Activated CD8-positive, alpha-beta memory T cell treated with anti-CD3 and anti-CD28 coated beads for 4 hours (primary cell): Measurements from ENCODE around the gene GGA2.
"Not testable (repeated sequence)": the region's sequence is repeated elsewhere in the genome, so short reads cannot be mapped to it uniquely, and the experiment has no call there.

Experiments used
- DNase-seq, 2 donors: peaks; one replicate each; pipeline ENCODE4 v3.0.0-alpha.2; 2020; ENCODE audit warnings: low read depth in 2 of 2

The GGA2 gene

GRCh38 chr16:23504453-23505179 is 5.7 kb downstream of the GGA2 start:
- DNase-seq = peak; percentile 54 to 66

DNA sequence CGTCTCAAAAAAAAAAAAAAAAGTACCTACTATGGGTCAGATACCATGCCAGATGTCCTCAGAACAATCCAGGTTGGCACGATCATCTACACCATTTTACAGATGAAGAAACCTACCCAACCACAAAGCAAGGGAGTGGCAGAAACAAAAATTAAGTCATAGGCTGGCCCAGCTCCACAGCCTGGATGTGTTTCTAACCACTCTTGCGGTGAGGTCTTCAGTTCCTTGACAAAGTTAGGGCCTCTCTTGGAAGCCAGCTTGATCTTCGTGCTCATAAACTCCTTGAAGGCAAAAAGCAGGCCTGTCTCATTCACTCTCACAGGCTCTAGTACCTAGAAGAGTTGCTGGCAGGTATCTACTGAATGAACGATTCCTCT is 6.2 kb downstream of the GGA2 start:
- DNase-seq = no peak

GRCh38 chr16:23502466-23502865 is 7.8 kb downstream of the GGA2 start:
- no peak for DNase-seq

GRCh38 chr16:23501291-23501690 is 9.0 kb downstream of the GGA2 start:
- DNase-seq = no peak

DNA sequence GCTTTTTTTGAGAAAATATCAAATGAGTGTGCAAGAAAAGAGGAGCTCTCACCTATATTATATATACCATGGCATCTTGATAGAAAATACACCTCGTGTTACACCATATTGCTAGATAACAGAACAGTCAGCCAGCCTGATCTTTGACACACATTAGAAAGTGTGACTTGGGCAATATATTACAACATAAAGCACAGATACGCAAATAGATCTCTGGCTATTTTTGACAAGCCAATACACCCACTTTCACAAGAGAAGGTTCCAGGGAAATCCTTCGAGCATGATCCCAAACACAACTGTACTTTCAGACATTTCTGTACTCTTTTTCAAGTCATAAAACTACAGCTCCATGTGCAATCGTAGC is 9.4 kb downstream of the GGA2 start:
- DNase-seq = no peak

GRCh38 chr16:23500212-23500861 is 10.0 kb downstream of the GGA2 start:
- no peak for DNase-seq

DNA sequence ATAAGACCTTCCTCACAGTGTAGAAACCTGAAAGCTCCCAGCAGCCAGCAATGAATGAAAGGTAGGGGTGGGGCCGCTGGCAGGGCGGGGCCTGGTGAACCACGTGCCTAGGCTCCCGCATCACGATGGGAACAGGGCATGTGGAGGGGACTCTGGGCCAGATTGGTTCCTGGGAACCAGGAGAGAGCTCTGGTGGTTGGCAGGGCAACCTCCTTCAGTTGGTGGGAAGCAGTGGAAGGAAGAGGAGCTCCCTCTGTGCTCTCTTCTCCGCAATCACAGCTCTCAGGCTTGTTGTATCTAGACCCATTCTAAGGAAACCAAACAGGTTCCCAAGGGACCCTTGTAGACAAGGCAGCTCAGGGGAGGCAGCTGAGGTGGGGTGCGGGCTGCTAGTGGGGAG is 10.5 kb downstream of the GGA2 start:
- no peak for DNase-seq

DNA sequence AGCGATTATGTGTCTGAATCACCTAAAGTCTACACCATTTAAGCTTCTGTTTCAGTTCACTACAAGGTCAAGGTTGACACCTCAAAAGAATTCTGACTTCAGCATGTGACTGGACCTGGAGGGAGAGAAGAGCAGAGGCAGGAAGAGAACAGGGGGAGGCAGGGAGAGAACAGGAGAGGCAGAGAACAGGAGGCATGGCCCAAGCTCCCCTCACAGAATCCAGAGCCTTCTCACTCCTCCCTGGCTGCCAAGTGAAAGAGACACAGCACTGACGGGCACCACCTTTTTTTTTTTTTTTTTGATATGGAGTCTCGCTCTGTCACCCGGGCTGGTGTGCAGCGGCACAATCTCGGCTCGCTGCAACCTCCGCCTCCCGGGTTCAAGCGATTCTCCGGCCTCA is 11.4 kb downstream of the GGA2 start:
- no peak for DNase-seq

DNA sequence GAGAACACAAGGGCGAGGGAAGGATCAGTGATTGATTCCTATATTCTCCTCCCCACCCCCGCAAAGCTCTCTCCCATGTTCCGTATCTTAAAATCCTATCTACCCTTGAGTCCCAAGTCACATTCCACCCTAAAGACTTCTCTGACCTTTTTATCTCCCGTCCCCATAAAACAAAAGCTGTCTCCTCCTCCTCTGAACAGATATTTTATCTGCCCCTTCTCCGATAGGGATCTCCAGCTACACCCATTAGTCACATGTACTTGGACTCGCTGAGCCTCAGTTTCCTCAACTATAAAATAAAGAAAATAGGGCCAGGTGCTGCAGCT is 12.8 kb downstream of the GGA2 start:
- no peak for DNase-seq

DNA sequence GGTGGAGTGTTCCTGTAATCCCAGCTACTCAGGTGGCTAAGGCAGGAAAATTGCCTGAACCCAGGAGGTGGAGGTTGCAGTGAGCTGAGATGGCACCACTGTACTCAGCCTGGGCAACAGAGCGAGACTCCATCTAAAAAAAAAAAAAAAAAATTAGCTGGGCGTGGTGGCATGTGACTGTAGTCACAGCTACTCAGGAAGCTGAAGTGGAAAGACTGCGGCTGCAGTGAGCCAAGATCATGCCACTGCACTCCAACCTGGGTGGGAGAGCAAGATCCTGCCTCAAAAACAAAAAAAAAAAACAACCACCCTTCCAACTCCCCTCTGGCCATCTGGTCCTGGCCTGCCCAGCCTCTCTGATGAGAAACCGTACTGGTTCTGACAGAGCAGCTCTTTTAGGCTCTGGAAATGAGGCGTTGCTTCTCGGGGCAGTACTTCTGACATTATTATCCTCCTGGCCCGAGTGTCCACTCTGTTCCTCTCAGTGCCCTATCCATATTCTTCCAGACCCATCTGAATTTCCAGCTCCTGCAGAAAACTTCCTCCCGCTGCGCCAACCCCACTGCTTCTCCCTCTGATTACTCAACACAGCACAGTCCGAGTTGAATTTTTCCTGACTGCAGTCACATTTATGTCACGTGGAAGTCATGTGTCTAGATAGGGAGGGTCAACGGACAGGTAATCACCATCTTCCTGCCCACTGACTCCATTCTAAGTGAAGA is 13.3 kb downstream of the GGA2 start:
- no peak for DNase-seq

GRCh38 chr16:23495671-23496070 is 14.6 kb downstream of the GGA2 start:
- no peak for DNase-seq

- DNase-seq = no peak
These were observed 16.1 kb downstream of the GGA2 start for GRCh38 chr16:23494188-23494587.

GRCh38 chr16:23491490-23492391 is 18.6 kb downstream of the GGA2 start:
- DNase-seq = no peak

- no peak for DNase-seq
These were observed 23.8 kb downstream of the GGA2 start for GRCh38 chr16:23486480-23486879.

GRCh38 chr16:23485841-23486240 is 24.5 kb downstream of the GGA2 start:
- DNase-seq = no peak

DNA sequence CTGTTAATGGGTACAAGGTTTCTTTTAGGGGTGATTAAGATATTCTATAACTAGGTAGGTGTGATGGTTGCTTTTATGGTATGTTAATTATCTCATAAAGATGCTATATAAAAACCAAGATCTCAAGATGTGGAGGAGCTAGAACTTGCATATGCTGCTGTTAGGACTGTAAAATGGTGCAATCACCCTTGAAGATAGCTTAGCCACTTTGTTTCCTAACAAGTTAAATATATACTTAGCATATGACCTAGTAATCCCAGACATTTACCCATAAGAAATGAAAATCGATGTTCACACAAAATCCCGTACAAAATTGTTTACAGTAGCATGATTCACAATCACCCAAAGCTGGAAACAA is 25.1 kb downstream of the GGA2 start:
- DNase-seq = no peak

- DNase-seq = no peak
These were observed 25.6 kb downstream of the GGA2 start for GRCh38 chr16:23484510-23485256.

DNA sequence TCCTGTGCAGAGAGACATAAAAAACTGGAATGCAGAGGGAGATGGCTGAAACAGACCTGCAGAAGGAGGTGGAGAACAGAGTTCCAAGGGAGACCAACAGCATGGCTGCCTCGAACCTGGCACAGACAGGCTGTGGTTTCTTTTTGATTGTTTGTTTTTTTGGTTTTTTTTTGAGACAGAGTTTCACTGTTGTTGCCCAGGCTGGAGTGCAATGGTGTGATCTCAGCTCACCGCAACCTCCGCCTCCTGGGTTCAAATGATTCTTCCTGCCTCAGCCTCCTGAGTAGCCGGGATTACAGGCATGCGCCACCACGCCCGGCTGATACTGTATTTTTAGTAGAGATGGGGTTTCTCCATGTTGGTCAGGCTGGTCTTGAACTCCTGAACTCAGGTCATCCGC is 26.8 kb downstream of the GGA2 start:
- not testable (repeated sequence) for DNase-seq

- DNase-seq = peak in 1 of 2 donors; percentile 17
These were observed 27.5 kb downstream of the GGA2 start for GRCh38 chr16:23482778-23483177.

GRCh38 chr16:23480257-23480656 is 30.0 kb downstream of the GGA2 start:
- no peak for DNase-seq

DNA sequence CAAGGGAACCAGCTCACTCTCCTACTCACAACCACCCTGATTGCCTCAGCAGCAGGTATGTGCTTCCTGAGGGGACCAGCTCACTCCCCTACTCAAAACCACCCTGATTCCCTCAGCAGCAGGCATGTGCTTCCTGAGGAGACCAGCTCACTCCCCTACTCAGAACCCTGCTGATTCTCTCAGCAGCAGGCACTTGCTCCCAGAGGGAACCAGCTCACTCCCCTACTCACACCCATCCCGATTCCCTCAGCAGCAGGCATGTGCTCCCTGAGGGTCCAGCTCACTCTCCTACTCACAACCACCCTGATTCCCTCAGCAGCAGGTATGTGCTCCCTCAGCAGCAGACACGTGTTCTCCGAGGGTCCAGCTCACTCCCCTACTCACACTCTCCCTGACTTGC is 31.2 kb downstream of the GGA2 start:
- DNase-seq = no peak

GRCh38 chr16:23478566-23478965 is 31.7 kb downstream of the GGA2 start:
- DNase-seq = no peak
